HepG2 (cell line): ENCODE results near the gene HRC. TPM values are rescaled to one million over a fixed set of nuclear protein-coding genes. Genes with fewer than 3 reads are reported as not detected.

Experiments used
- CENPT ChIP-seq: sonication (generic); formaldehyde crosslinking; IDR thresholded peaks from 2 replicates; pipeline ENCODE4 v1.8.0; 2022; ENCODE audit warnings: low read depth, mild to moderate bottlenecking, moderate library complexity, missing genetic modification reagents
- CENPX ChIP-seq: sonication (generic); formaldehyde crosslinking; IDR thresholded peaks from 2 replicates; pipeline ENCODE4 v1.9.0; 2021; ENCODE audit warnings: mild to moderate bottlenecking, missing genetic modification reagents, moderate library complexity
- CHD2 ChIP-seq: IDR thresholded peaks from 2 replicates; pipeline ENCODE4 v1.6.1; 2011; ENCODE audit warnings: low read depth, low read length, improper control_type of control experiment
- KAT7 ChIP-seq: IDR thresholded peaks from 2 replicates; pipeline ENCODE4 v1.6.1; 2018; ENCODE audit warnings: borderline replicate concordance, missing compliant biosample characterization
- KLF12 ChIP-seq: sonication (generic); formaldehyde crosslinking; IDR thresholded peaks from 2 replicates; pipeline ENCODE4 v1.4.0; 2020; ENCODE audit warnings: missing genetic modification reagents, borderline replicate concordance
- MTERF4 ChIP-seq: sonication (generic); formaldehyde crosslinking; IDR thresholded peaks from 2 replicates; pipeline ENCODE4 v1.8.0; 2023; ENCODE audit warnings: mild to moderate bottlenecking, missing genetic modification reagents
- MTF1 ChIP-seq: sonication (generic); formaldehyde crosslinking; IDR thresholded peaks from 2 replicates; pipeline ENCODE4 v1.5.0; 2020; ENCODE audit warnings: missing genetic modification reagents
- NRL ChIP-seq: sonication (generic); formaldehyde crosslinking; IDR thresholded peaks from 2 replicates; pipeline ENCODE4 v1.5.0; 2020; ENCODE audit warnings: missing genetic modification reagents, mild to moderate bottlenecking, moderate library complexity, borderline replicate concordance
- RBM22 ChIP-seq: fragments of 200-400 bp; formaldehyde crosslinking; optimal IDR thresholded peaks from 2 replicates; pipeline ENCODE3; 2017; ENCODE audit warnings: mild to moderate bottlenecking, low read length, moderate library complexity
- ZBTB1 ChIP-seq: sonication (generic); formaldehyde crosslinking; IDR thresholded peaks from 2 replicates; pipeline ENCODE4 v1.4.0; 2020; ENCODE audit warnings: missing genetic modification reagents, borderline replicate concordance
- ZNF260 ChIP-seq: sonication (generic); formaldehyde crosslinking; IDR thresholded peaks from 2 replicates; pipeline ENCODE4 v1.4.0; 2020; ENCODE audit warnings: missing genetic modification reagents, low read depth, mild to moderate bottlenecking, borderline replicate concordance
- ZNF589 ChIP-seq: sonication (generic); formaldehyde crosslinking; conservative IDR thresholded peaks from 2 replicates; pipeline ENCODE4 v1.8.0; 2022; ENCODE audit warnings: mild to moderate bottlenecking, moderate library complexity, missing genetic modification reagents
- ZNF619 ChIP-seq: sonication (generic); formaldehyde crosslinking; IDR thresholded peaks from 2 replicates; pipeline ENCODE4 v1.4.0; 2020; ENCODE audit warnings: mild to moderate bottlenecking, missing genetic modification reagents
- ZNF720 ChIP-seq: sonication (generic); formaldehyde crosslinking; IDR thresholded peaks from 2 replicates; pipeline ENCODE4 v1.4.0; 2020; ENCODE audit warnings: missing genetic modification reagents
- ZNF772 ChIP-seq: sonication (generic); formaldehyde crosslinking; IDR thresholded peaks from 2 replicates; pipeline ENCODE4 v1.5.0; 2020; ENCODE audit warnings: mild to moderate bottlenecking, missing genetic modification reagents
- ZNF83 ChIP-seq: sonication (generic); formaldehyde crosslinking; IDR thresholded peaks from 2 replicates; pipeline ENCODE4 v1.4.0; 2020; ENCODE audit warnings: missing genetic modification reagents, mild to moderate bottlenecking, borderline replicate concordance
- polyA plus RNA-seq, 8 experiments: library from polyadenylated mRNA; depleted of rRNA in 3 of 8; stranded (reverse) in 7 of 8; unstranded in 1 of 8; fragments of >200 nt; fragmentation: Illumina TruSeq in 4 of 8; extraction: Trizol in 4 of 8; gene quantifications; 2 replicates each; pipeline versions ENCODE4 v1.2.1 to v1.2.3, GENCODE V29; 2011 to 2016; ENCODE audit warnings: low read depth in 4 of 8, missing spikeins in 1 of 8, mixed read lengths in 1 of 8; ENCODE audit not compliant: insufficient read depth in 1 of 8
- total RNA-seq, 5 experiments: library from RNA; depleted of rRNA; stranded (reverse); fragments of >200 nt; fragmentation: Illumina TruSeq; extraction: Trizol; gene quantifications; 2 replicates each; pipeline ENCODE4 v1.2.3, GENCODE V29; 2016; ENCODE audit warnings: low read depth in 1 of 5
- TF ChIP-seq, protein P1 (sequence below), 2 experiments: fragments of 450-650 bp in 1 of 2; sonication (generic) in 1 of 2; formaldehyde crosslinking in 1 of 2; IDR thresholded peaks; 2 replicates each; pipeline versions ENCODE4 v1.6.1 to v1.8.0; 2016 to 2022; ENCODE audit warnings: antibody characterized with exemption in 1 of 2, mild to moderate bottlenecking in 1 of 2, missing genetic modification reagents in 1 of 2
- TF ChIP-seq, protein P2 (sequence below): sonication (generic); formaldehyde crosslinking; IDR thresholded peaks from 2 replicates; pipeline ENCODE4 v1.8.1; 2023; ENCODE audit warnings: mild to moderate bottlenecking, missing genetic modification reagents

HRC gene
- total and polyA plus RNA-seq, 2 of the 13 experiments (the other 11 are each of a cell fraction or from before 2014, with no cell fraction given) = 3.6 to 15.4 TPM

DNA sequence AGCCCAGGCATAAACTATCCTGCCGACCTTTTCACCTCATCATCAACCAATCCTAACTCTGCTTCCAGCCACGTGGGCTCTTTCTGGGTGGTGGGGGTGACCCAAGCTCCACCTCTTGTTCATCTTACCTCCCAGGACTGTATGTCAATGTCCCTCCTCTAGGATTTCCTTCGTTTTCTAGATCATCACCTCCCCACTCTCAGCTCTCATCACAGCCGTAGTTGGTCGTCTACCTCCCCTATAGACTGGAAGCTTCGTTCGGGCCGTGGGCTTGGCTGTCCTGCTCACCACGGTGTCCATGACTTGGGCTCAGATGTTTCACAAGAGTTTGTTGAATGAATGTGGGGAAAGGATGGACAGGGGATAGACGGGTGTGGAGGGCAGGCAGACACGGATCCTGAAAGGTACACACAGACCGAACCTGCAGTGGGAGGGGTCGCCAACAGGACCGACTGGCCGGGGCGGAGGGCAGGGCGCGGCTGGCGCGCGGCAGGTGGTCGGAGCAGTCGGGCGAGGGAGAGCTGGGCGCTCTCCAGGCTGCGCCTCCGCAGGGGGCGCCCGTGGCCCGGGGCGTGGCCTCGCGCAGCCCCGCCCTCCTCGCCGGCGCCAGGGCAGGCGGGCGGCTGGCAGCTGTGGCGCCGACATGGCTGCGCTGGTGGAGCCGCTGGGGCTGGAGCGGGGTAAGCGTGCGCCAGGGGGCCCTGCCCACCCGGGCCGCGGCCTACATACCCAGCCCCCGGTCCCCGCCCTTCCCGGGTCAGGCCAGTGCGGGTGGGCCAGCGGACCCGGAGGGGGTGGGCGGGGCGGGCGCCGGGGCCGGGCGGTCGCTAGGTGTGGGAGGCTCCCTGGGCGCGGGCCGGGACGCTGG, 41.2 kb downstream of the HRC start, which contains the start of gene LIN7B (continued):
- TF ChIP-seq MTERF4 = peak; percentile 89
- TF ChIP-seq, protein P1, sequence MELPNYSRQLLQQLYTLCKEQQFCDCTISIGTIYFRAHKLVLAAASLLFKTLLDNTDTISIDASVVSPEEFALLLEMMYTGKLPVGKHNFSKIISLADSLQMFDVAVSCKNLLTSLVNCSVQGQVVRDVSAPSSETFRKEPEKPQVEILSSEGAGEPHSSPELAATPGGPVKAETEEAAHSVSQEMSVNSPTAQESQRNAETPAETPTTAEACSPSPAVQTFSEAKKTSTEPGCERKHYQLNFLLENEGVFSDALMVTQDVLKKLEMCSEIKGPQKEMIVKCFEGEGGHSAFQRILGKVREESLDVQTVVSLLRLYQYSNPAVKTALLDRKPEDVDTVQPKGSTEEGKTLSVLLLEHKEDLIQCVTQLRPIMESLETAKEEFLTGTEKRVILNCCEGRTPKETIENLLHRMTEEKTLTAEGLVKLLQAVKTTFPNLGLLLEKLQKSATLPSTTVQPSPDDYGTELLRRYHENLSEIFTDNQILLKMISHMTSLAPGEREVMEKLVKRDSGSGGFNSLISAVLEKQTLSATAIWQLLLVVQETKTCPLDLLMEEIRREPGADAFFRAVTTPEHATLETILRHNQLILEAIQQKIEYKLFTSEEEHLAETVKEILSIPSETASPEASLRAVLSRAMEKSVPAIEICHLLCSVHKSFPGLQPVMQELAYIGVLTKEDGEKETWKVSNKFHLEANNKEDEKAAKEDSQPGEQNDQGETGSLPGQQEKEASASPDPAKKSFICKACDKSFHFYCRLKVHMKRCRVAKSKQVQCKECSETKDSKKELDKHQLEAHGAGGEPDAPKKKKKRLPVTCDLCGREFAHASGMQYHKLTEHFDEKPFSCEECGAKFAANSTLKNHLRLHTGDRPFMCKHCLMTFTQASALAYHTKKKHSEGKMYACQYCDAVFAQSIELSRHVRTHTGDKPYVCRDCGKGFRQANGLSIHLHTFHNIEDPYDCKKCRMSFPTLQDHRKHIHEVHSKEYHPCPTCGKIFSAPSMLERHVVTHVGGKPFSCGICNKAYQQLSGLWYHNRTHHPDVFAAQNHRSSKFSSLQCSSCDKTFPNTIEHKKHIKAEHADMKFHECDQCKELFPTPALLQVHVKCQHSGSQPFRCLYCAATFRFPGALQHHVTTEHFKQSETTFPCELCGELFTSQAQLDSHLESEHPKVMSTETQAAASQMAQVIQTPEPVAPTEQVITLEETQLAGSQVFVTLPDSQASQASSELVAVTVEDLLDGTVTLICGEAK (IDR thresholded peaks at IDR 0.05) = no peak
- TF ChIP-seq, protein P1 (CRISPR knock-in tag; IDR thresholded peaks at IDR 0.05) = peak; percentile 45; the same call in 1 of the 2 replicates
- TF ChIP-seq KLF12 (CRISPR knock-in tag) = peak; percentile 71; the same call in 1 of the 2 replicates
- TF ChIP-seq ZNF260 (CRISPR knock-in tag) = no peak
- no peak for TF ChIP-seq CENPT
- peak; percentile 70; the same call in 1 of the 2 replicates for TF ChIP-seq NRL (CRISPR knock-in tag)
- no peak for TF ChIP-seq ZBTB1 (CRISPR knock-in tag)
- TF ChIP-seq ZNF772 (CRISPR knock-in tag) = no peak
- no peak for TF ChIP-seq CENPX
- TF ChIP-seq, protein P2, sequence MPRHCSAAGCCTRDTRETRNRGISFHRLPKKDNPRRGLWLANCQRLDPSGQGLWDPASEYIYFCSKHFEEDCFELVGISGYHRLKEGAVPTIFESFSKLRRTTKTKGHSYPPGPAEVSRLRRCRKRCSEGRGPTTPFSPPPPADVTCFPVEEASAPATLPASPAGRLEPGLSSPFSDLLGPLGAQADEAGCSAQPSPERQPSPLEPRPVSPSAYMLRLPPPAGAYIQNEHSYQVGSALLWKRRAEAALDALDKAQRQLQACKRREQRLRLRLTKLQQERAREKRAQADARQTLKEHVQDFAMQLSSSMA = peak; percentile 37; the same call in 1 of the 2 replicates
- no peak for TF ChIP-seq ZNF589
- TF ChIP-seq MTF1 (CRISPR knock-in tag) = no peak
- 0 out of 2 replicates have a peak, but pooled peaks have one; percentile 27 for TF ChIP-seq KAT7 (CRISPR knock-in tag)
- peak; percentile 70; the same call in 1 of the 2 replicates for TF ChIP-seq ZNF619 (CRISPR knock-in tag)
- TF ChIP-seq CHD2 = no peak
- no peak for TF ChIP-seq RBM22
- TF ChIP-seq ZNF83 (CRISPR knock-in tag) = peak; percentile 76; the same call in 1 of the 2 replicates
- no peak for TF ChIP-seq ZNF720 (CRISPR knock-in tag)
